NCI-H446 (cell line): ENCODE data around the gene OR4N2.
"Not testable (repeated sequence)": the region's sequence is repeated elsewhere in the genome, so short reads cannot be mapped to it uniquely, and the experiment has no call there.

Experiments used
- DNase-seq, 2 experiments: peaks; one replicate each; lab custom pipeline; 2025; lab: John Stamatoyannopoulos, UW

The OR4N2 gene

GRCh38 chr14:19834203-19834848 is 30.8 kb downstream of the OR4N2 start:
- DNase-seq = not testable (repeated sequence)

GRCh38 chr14:19838433-19838832 is 34.9 kb downstream of the OR4N2 start:
- no peak for DNase-seq

GRCh38 chr14:19851365-19851764 is 47.8 kb downstream of the OR4N2 start:
- DNase-seq = no peak

- not testable (repeated sequence) for DNase-seq
Measured at GRCh38 chr14:19866061-19866669, 62.6 kb downstream of the OR4N2 start.

GRCh38 chr14:19873178-19873577 is 69.6 kb downstream of the OR4N2 start:
- peak in 1 of 2 experiments; percentile 7 for DNase-seq

- DNase-seq = no peak
Measured at GRCh38 chr14:19874842-19875241, 71.3 kb downstream of the OR4N2 start, which contains the start of gene OR4K2. OR4K2 (plus strand) TSS chr14:19875142; CDS start chr14:19876268, 1,126 bp downstream.

- DNase-seq = peak in 1 of 2 experiments; percentile 40
Measured at GRCh38 chr14:19878029-19878642, 74.6 kb downstream of the OR4N2 start.
